Gastroesophageal sphincter (tissue), 4 donors: Measurements from ENCODE around the gene TXNL4B. TPM values are rescaled to one million over a fixed set of nuclear protein-coding genes. Genes with fewer than 3 reads are reported as not detected.

Source experiments
- ATAC-seq: fragments of 150-250 bp; one replicate; pipeline ENCODE4 v1.9.1; 2016; ENCODE audit warnings: mild to moderate bottlenecking, moderate library complexity
- H3K27ac ChIP-seq, 4 donors: fragments of 200-600 bp; sonication (generic) in 3 of 4; 1 replicate in 3 of 4; 2 replicates in 1 of 4; pipeline ENCODE4 v1.5.1; 2016 to 2019
- H3K27me3 ChIP-seq: fragments of 200-600 bp; sonication (generic); one replicate; pipeline ENCODE4 v1.5.1; 2019
- H3K36me3 ChIP-seq, 2 donors: fragments of 200-600 bp; sonication (generic); one replicate each; pipeline ENCODE4 v1.5.1; 2019; ENCODE audit warnings: control low read depth in 1 of 2
- H3K4me1 ChIP-seq, 3 donors: fragments of 200-600 bp; sonication (generic); 1 replicate in 2 of 3; 2 replicates in 1 of 3; pipeline ENCODE4 v1.5.1; 2016 to 2019; ENCODE audit warnings: control low read depth in 2 of 3
- H3K4me3 ChIP-seq, 2 donors: fragments of 200-600 bp; sonication (generic); one replicate each; pipeline ENCODE4 v1.5.1; 2019; ENCODE audit warnings: mild to moderate bottlenecking in 1 of 2, moderate library complexity in 1 of 2
- H3K9me3 ChIP-seq, 3 donors: fragments of 200-600 bp; sonication (generic); one replicate each; pipeline ENCODE4 v1.5.1; 2017 to 2019; ENCODE audit warnings: control low read depth in 2 of 3
- CTCF ChIP-seq, 4 experiments: fragments of 200-600 bp in 2 of 4; fragments of 450-650 bp in 2 of 4; sonication (generic) in 1 of 4; IDR thresholded peaks; one replicate each; pipeline ENCODE4 v1.5.1; 2017 to 2019; ENCODE audit warnings: antibody characterized with exemption in 4 of 4, mild to moderate bottlenecking in 2 of 4, moderate library complexity in 2 of 4
- EP300 ChIP-seq: sonication (generic); formaldehyde crosslinking; IDR thresholded peaks from one replicate; pipeline ENCODE4 v1.6.1; 2017; ENCODE audit warnings: antibody characterized with exemption, mild to moderate bottlenecking
- POLR2A ChIP-seq, 2 donors: fragments of 450-650 bp; IDR thresholded peaks; one replicate each; pipeline ENCODE4 v1.6.1; 2017; ENCODE audit warnings: antibody characterized with exemption in 2 of 2, mild to moderate bottlenecking in 2 of 2, moderate library complexity in 1 of 2
- POLR2AphosphoS5 ChIP-seq: sonication (generic); formaldehyde crosslinking; IDR thresholded peaks from one replicate; pipeline ENCODE4 v1.6.1; 2017; ENCODE audit warnings: antibody characterized with exemption
- WGBS, 2 donors: methylation state at CpG; one replicate each; pipeline ENCODE4 v1.1.5; 2018; ENCODE audit warnings: low coverage in 1 of 2; 5-methylcytosine and 5-hydroxymethylcytosine counted together
- total RNA-seq, 4 donors: library from RNA; depleted of rRNA; stranded (reverse); fragments of >200 nt; gene quantifications; one replicate each; pipeline ENCODE4 v1.1.0, GENCODE V29; 2016

TXNL4B gene
- total RNA-seq, 4 donors from 2014 or later, result 5.8 to 10.6 (median 8.6) TPM

- Histone ChIP-seq H3K27ac (no peak overlapping the region), H3K27me3 (no peaks in the 10 kb centered on the region), H3K36me3 (peaks cover 4 to 100% of the 10 kb centered on the region in 2 donors), H3K9me3 (no peaks in the 10 kb centered on the region), H3K4me1 (no peaks in the 10 kb centered on the region), H3K4me3 (no peak overlapping the region)
- no peak for TF ChIP-seq POLR2AphosphoS5
- TF ChIP-seq POLR2A (IDR thresholded peaks at IDR 0.05), result no peak
- no peak for TF ChIP-seq CTCF (IDR thresholded peaks at IDR 0.05)
- TF ChIP-seq EP300, result no peak
- WGBS, 2 donors, result 70 to 82% methylated on average over 2 to 4 of the region's 12 CpGs
- ATAC-seq, result no peak
These were observed 12.6 kb upstream of the TXNL4B start for GRCh38 chr16:72105978-72106377.

GRCh38 chr16:72104905-72105304 lies 11.5 kb upstream of the TXNL4B start:
- ATAC-seq, result no peak
- H3K36me3 ChIP-seq, result peaks cover 4 to 100% of the 10 kb centered on the region in 2 donors

GRCh38 chr16:72101195-72101594 lies 7.8 kb upstream of the TXNL4B start:
- peaks cover 0 to under 1% (median 0%) of the 10 kb centered on the region in 3 donors for H3K4me1 ChIP-seq
- no peaks in the 10 kb centered on the region for H3K27me3 ChIP-seq
- no peak overlapping the region for H3K27ac ChIP-seq
- 85 to 90% methylated on average over 2 to 6 of the region's 10 CpGs for WGBS, 2 donors
- no peak for ATAC-seq
- TF ChIP-seq EP300 (no peak), CTCF (IDR thresholded peaks at IDR 0.05) (no peak), POLR2A (IDR thresholded peaks at IDR 0.05) (no peak), POLR2AphosphoS5 (no peak)
- H3K9me3 ChIP-seq, result no peaks in the 10 kb centered on the region
- H3K4me3 ChIP-seq, result no peak overlapping the region
- H3K36me3 ChIP-seq, result peaks cover 4 to 100% of the 10 kb centered on the region in 2 donors

More at GRCh38 chr16:72104905-72105304, 11.5 kb upstream of the TXNL4B start:
- TF ChIP-seq POLR2AphosphoS5 (no peak), EP300 (no peak), CTCF (IDR thresholded peaks at IDR 0.05) (no peak), POLR2A (IDR thresholded peaks at IDR 0.05) (no peak)
- Histone ChIP-seq H3K9me3 (no peaks in the 10 kb centered on the region), H3K27ac (no peak overlapping the region), H3K4me1 (no peaks in the 10 kb centered on the region), H3K27me3 (no peaks in the 10 kb centered on the region), H3K4me3 (no peak overlapping the region)
- 100% methylated on average over 2 of the region's 9 CpGs; no CpG with 5 or more reads in 1 of the 2 donors for WGBS, 2 donors

- H3K27ac ChIP-seq, result no peak overlapping the region
- no peaks in the 10 kb centered on the region for H3K27me3 ChIP-seq
- H3K4me1 ChIP-seq, result peaks cover 0 to 19% (median 10%) of the 10 kb centered on the region in 3 donors
- peaks cover 4 to 86% of the 10 kb centered on the region in 2 donors for H3K36me3 ChIP-seq
- no peaks in the 10 kb centered on the region for H3K9me3 ChIP-seq
- 15% methylated on average over 2 of the region's 12 CpGs; no CpG with 5 or more reads in 1 of the 2 donors for WGBS, 2 donors
- H3K4me3 ChIP-seq, result no peak overlapping the region
- ATAC-seq, result no peak
- TF ChIP-seq CTCF (IDR thresholded peaks at IDR 0.05) (peak in 2 of 4 experiments; percentile 8 to 45), POLR2AphosphoS5 (no peak), EP300 (no peak), POLR2A (IDR thresholded peaks at IDR 0.05) (no peak)
These were observed 6.0 kb upstream of the TXNL4B start for GRCh38 chr16:72099377-72099818.

GRCh38 chr16:72098936-72099335 lies 5.5 kb upstream of the TXNL4B start:
- Histone ChIP-seq H3K27me3 (no peaks in the 10 kb centered on the region), H3K4me1 (peaks cover 0 to 22% (median 12%) of the 10 kb centered on the region in 3 donors), H3K9me3 (no peaks in the 10 kb centered on the region), H3K27ac (no peak overlapping the region), H3K36me3 (peaks cover 4 to 81% of the 10 kb centered on the region in 2 donors), H3K4me3 (no peak overlapping the region)
- ATAC-seq, result no peak
- no peak for TF ChIP-seq EP300
- TF ChIP-seq POLR2AphosphoS5, result no peak
- TF ChIP-seq POLR2A (IDR thresholded peaks at IDR 0.05), result no peak
- TF ChIP-seq CTCF (IDR thresholded peaks at IDR 0.05), result no peak
- 50% methylated on average over 2 of the region's 15 CpGs; no CpG with 5 or more reads in 1 of the 2 donors for WGBS, 2 donors
